WTC11 (cell line): Measurements from ENCODE around the gene PPP1R14C.

ENCODE experiments used
- CDX4 ChIP-seq: fragments of 250-450 bp; sonication (Bioruptor Pico); IDR thresholded peaks from 2 replicates; pipeline ENCODE4 v1.9.0; 2021; ENCODE audit warnings: moderate library complexity, mild to moderate bottlenecking, inconsistent platforms, borderline replicate concordance
- KAT7 ChIP-seq: sonication (generic); formaldehyde crosslinking; IDR thresholded peaks from 2 replicates; pipeline ENCODE4 v1.8.1; 2023; ENCODE audit warnings: missing genetic modification reagents, mild to moderate bottlenecking, borderline replicate concordance
- MXD4 ChIP-seq: fragments of 250-450 bp; sonication (Bioruptor Pico); IDR thresholded peaks from 2 replicates; pipeline ENCODE4 v1.8.0; 2021; ENCODE audit warnings: mild to moderate bottlenecking, moderate library complexity, borderline replicate concordance
- SP1 ChIP-seq: sonication (generic); formaldehyde crosslinking; conservative IDR thresholded peaks from 2 replicates; pipeline ENCODE4 v1.8.1; 2022; ENCODE audit warnings: missing genetic modification reagents
- TEAD4 ChIP-seq: sonication (generic); formaldehyde crosslinking; IDR thresholded peaks from 2 replicates; pipeline ENCODE4 v1.8.0; 2022; ENCODE audit warnings: mild to moderate bottlenecking, missing genetic modification reagents
- ZBTB43 ChIP-seq: sonication (generic); formaldehyde crosslinking; IDR thresholded peaks from 2 replicates; pipeline ENCODE4 v1.8.1; 2023; ENCODE audit warnings: mild to moderate bottlenecking, missing genetic modification reagents
- ZNF512 ChIP-seq: sonication (generic); formaldehyde crosslinking; IDR thresholded peaks from 2 replicates; pipeline ENCODE4 v1.8.1; 2022; ENCODE audit warnings: missing genetic modification reagents, borderline replicate concordance
- TF ChIP-seq, protein P1 (sequence below): sonication (generic); formaldehyde crosslinking; conservative IDR thresholded peaks from 2 replicates; pipeline ENCODE4 v1.8.1; 2023; ENCODE audit warnings: mild to moderate bottlenecking, low read depth, missing genetic modification reagents, moderate library complexity
- TF ChIP-seq, protein P2 (sequence below): fragments of 200-600 bp; IDR thresholded peaks from 2 replicates; pipeline ENCODE4 v1.8.0; 2022; ENCODE audit warnings: antibody characterized with exemption
- TF ChIP-seq, protein P3 (sequence below): sonication (generic); formaldehyde crosslinking; conservative IDR thresholded peaks from 2 replicates; pipeline ENCODE4 v1.8.1; 2022; ENCODE audit warnings: mild to moderate bottlenecking, missing genetic modification reagents

GRCh38 chr6:150159757-150160156, 16.9 kb downstream of the PPP1R14C start:
- TF ChIP-seq, protein P1, sequence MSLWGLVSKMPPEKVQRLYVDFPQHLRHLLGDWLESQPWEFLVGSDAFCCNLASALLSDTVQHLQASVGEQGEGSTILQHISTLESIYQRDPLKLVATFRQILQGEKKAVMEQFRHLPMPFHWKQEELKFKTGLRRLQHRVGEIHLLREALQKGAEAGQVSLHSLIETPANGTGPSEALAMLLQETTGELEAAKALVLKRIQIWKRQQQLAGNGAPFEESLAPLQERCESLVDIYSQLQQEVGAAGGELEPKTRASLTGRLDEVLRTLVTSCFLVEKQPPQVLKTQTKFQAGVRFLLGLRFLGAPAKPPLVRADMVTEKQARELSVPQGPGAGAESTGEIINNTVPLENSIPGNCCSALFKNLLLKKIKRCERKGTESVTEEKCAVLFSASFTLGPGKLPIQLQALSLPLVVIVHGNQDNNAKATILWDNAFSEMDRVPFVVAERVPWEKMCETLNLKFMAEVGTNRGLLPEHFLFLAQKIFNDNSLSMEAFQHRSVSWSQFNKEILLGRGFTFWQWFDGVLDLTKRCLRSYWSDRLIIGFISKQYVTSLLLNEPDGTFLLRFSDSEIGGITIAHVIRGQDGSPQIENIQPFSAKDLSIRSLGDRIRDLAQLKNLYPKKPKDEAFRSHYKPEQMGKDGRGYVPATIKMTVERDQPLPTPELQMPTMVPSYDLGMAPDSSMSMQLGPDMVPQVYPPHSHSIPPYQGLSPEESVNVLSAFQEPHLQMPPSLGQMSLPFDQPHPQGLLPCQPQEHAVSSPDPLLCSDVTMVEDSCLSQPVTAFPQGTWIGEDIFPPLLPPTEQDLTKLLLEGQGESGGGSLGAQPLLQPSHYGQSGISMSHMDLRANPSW (CRISPR knock-in tag): no peak
- TF ChIP-seq KAT7 (no peak), SP1 (CRISPR knock-in tag) (no peak), MXD4 (no peak), ZBTB43 (CRISPR knock-in tag) (no peak), CDX4 (CRISPR knock-in tag) (no peak), TEAD4 (CRISPR knock-in tag) (no peak), ZNF512 (CRISPR knock-in tag) (no peak)
- TF ChIP-seq, protein P2, sequence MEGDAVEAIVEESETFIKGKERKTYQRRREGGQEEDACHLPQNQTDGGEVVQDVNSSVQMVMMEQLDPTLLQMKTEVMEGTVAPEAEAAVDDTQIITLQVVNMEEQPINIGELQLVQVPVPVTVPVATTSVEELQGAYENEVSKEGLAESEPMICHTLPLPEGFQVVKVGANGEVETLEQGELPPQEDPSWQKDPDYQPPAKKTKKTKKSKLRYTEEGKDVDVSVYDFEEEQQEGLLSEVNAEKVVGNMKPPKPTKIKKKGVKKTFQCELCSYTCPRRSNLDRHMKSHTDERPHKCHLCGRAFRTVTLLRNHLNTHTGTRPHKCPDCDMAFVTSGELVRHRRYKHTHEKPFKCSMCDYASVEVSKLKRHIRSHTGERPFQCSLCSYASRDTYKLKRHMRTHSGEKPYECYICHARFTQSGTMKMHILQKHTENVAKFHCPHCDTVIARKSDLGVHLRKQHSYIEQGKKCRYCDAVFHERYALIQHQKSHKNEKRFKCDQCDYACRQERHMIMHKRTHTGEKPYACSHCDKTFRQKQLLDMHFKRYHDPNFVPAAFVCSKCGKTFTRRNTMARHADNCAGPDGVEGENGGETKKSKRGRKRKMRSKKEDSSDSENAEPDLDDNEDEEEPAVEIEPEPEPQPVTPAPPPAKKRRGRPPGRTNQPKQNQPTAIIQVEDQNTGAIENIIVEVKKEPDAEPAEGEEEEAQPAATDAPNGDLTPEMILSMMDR: no peak
- TF ChIP-seq, protein P3, sequence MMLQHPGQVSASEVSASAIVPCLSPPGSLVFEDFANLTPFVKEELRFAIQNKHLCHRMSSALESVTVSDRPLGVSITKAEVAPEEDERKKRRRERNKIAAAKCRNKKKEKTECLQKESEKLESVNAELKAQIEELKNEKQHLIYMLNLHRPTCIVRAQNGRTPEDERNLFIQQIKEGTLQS (CRISPR knock-in tag): no peak
